Immature natural killer cell (primary cell): ENCODE measurements around the gene PSD4. TPM values are rescaled to one million over a fixed set of nuclear protein-coding genes. Genes with fewer than 3 reads are reported as not detected.

Experiments
- DNase-seq, 3 donors: peaks; one replicate each; pipeline ENCODE4 v3.0.0; 2022; ENCODE audit warnings: mixed read lengths in 1 of 3
- H3K27ac Mint-ChIP-seq, 6 donors: one replicate each; pipeline ENCODE4 v1.8.0; 2020; ENCODE audit warnings: mixed read lengths in 6 of 6, mild to moderate bottlenecking in 5 of 6, inconsistent platforms in 4 of 6, moderate library complexity in 3 of 6
- H3K27me3 Mint-ChIP-seq, 3 donors: one replicate each; pipeline ENCODE4 v1.8.0; 2020 to 2021; ENCODE audit warnings: low read depth in 3 of 3, mild to moderate bottlenecking in 3 of 3, mixed read lengths in 3 of 3, moderate library complexity in 3 of 3, inconsistent platforms in 1 of 3
- H3K36me3 Mint-ChIP-seq, 3 donors: one replicate each; pipeline ENCODE4 v1.8.0; 2020; ENCODE audit warnings: mixed read lengths in 3 of 3, inconsistent platforms in 2 of 3, mild to moderate bottlenecking in 2 of 3
- H3K4me1 Mint-ChIP-seq, 2 donors: one replicate each; pipeline ENCODE4 v1.8.0; 2020; ENCODE audit warnings: inconsistent platforms in 2 of 2, mild to moderate bottlenecking in 2 of 2, mixed read lengths in 2 of 2, moderate library complexity in 1 of 2
- H3K4me3 Mint-ChIP-seq, 5 donors: one replicate each; pipeline ENCODE4 v1.8.0; 2020; ENCODE audit warnings: mild to moderate bottlenecking in 5 of 5, mixed read lengths in 5 of 5, inconsistent platforms in 3 of 5, moderate library complexity in 3 of 5
- H3K9me3 Mint-ChIP-seq, 6 donors: one replicate each; pipeline ENCODE4 v1.8.0; 2020; ENCODE audit warnings: mild to moderate bottlenecking in 6 of 6, mixed read lengths in 6 of 6, inconsistent platforms in 4 of 6, moderate library complexity in 3 of 6
- polyA plus RNA-seq, 3 donors: library from polyadenylated mRNA; unstranded; fragments of 300-500 nt; fragmentation: Illumina TruSeq; gene quantifications; one replicate each; pipeline ENCODE4 v1.2.3, GENCODE V29; 2021

Gene PSD4
- polyA plus RNA-seq, 3 donors from 2014 or later, result 17.0 to 72.3 (median 20.6) TPM

GRCh38 chr2:113195923-113196501 lies 22.2 kb downstream of the PSD4 start:
- H3K4me3 Mint-ChIP-seq, result no peak overlapping the region
- DNase-seq, result no peak
- no peaks in the 10 kb centered on the region for H3K9me3 Mint-ChIP-seq
- H3K27ac Mint-ChIP-seq, result peak overlapping the region; percentile 49 to 71 (median 62)
- peaks cover 16 to 41% of the 10 kb centered on the region in 2 donors for H3K4me1 Mint-ChIP-seq
- peaks cover 0 to 5% (median 3%) of the 10 kb centered on the region in 3 donors for H3K27me3 Mint-ChIP-seq
- H3K36me3 Mint-ChIP-seq, result peaks cover 11 to 48% (median 29%) of the 10 kb centered on the region in 3 donors

GRCh38 chr2:113196839-113197238 lies 23.1 kb downstream of the PSD4 start:
- DNase-seq, result no peak
- Mint-ChIP-seq H3K9me3 (no peaks in the 10 kb centered on the region), H3K4me1 (peaks cover 14 to 34% of the 10 kb centered on the region in 2 donors), H3K4me3 (no peak overlapping the region), H3K27me3 (peaks cover 0 to 5% (median 3%) of the 10 kb centered on the region in 3 donors), H3K27ac (peak overlapping the region in 5 of 6 donors; percentile 56 to 71 (median 62)), H3K36me3 (peaks cover 11 to 50% (median 29%) of the 10 kb centered on the region in 3 donors)

DNA sequence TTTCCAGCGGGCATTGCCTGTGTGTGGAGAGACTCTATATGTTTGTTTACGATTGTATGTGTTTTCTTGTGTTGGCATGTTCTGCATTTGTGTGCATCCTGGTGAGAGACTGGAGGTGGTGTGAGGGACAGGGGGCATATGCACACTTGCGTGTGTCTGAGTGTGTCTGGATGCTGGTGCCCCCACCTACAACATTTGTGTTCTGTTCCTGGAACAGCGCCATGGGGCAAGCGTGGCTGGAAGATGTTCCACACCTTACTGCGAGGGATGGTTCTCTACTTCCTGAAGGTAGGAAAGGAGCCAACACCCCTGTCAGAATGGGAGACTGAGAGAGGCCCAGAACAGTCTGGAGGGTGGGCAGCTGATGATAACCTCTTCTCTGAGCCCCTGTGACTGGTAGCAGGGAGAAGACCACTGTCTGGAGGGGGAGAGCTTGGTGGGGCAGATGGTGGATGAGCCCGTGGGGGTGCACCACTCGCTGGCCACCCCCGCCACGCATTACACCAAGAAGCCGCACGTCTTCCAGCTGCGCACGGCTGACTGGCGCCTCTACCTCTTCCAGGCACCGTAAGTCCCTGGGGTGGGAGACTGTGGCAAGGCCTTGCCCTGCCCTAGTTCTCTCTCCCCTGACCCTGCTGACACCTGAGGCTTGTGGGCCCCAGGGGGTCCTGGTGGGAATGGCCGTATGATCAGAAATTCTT lies 23.7 kb downstream of the PSD4 start:
- Mint-ChIP-seq H3K9me3 (no peaks in the 10 kb centered on the region), H3K4me1 (peaks cover 14 to 34% of the 10 kb centered on the region in 2 donors), H3K27me3 (peaks cover 0 to 5% (median 3%) of the 10 kb centered on the region in 3 donors), H3K27ac (peak overlapping the region in 4 of 6 donors; percentile 56 to 70 (median 59)), H3K4me3 (no peak overlapping the region), H3K36me3 (peaks cover 11 to 50% (median 29%) of the 10 kb centered on the region in 3 donors)
- no peak for DNase-seq

GRCh38 chr2:113198048-113198789 lies 24.4 kb downstream of the PSD4 start:
- DNase-seq, result no peak
- H3K4me3 Mint-ChIP-seq, result no peak overlapping the region
- peak overlapping the region in 1 of 6 donors; percentile 46 for H3K27ac Mint-ChIP-seq
- H3K36me3 Mint-ChIP-seq, result peaks cover 11 to 49% (median 29%) of the 10 kb centered on the region in 3 donors
- H3K27me3 Mint-ChIP-seq, result peaks cover 0 to 5% (median 3%) of the 10 kb centered on the region in 3 donors
- H3K9me3 Mint-ChIP-seq, result no peaks in the 10 kb centered on the region
- H3K4me1 Mint-ChIP-seq, result peaks cover 17 to 34% of the 10 kb centered on the region in 2 donors

GRCh38 chr2:113198790-113199612 lies 25.2 kb downstream of the PSD4 start:
- peaks cover 20 to 33% of the 10 kb centered on the region in 2 donors for H3K4me1 Mint-ChIP-seq
- H3K36me3 Mint-ChIP-seq, result peaks cover 11 to 46% (median 25%) of the 10 kb centered on the region in 3 donors
- H3K27me3 Mint-ChIP-seq, result peaks cover 0 to 5% (median 3%) of the 10 kb centered on the region in 3 donors
- no peaks in the 10 kb centered on the region for H3K9me3 Mint-ChIP-seq
- peak; percentile 56 to 74 (median 66) for DNase-seq
- H3K4me3 Mint-ChIP-seq, result no peak overlapping the region
- H3K27ac Mint-ChIP-seq, result peak overlapping the region in 2 of 6 donors; percentile 13 to 82

- Mint-ChIP-seq H3K27ac (peak overlapping the region; percentile 40 to 82 (median 64)), H3K9me3 (no peaks in the 10 kb centered on the region), H3K4me3 (no peak overlapping the region), H3K36me3 (peaks cover 11 to 40% (median 17%) of the 10 kb centered on the region in 3 donors), H3K27me3 (peaks cover 0 to 5% (median 3%) of the 10 kb centered on the region in 3 donors), H3K4me1 (peaks cover 22 to 24% of the 10 kb centered on the region in 2 donors)
- DNase-seq, result no peak
These were observed 26.5 kb downstream of the PSD4 start for GRCh38 chr2:113200236-113200635.

DNA sequence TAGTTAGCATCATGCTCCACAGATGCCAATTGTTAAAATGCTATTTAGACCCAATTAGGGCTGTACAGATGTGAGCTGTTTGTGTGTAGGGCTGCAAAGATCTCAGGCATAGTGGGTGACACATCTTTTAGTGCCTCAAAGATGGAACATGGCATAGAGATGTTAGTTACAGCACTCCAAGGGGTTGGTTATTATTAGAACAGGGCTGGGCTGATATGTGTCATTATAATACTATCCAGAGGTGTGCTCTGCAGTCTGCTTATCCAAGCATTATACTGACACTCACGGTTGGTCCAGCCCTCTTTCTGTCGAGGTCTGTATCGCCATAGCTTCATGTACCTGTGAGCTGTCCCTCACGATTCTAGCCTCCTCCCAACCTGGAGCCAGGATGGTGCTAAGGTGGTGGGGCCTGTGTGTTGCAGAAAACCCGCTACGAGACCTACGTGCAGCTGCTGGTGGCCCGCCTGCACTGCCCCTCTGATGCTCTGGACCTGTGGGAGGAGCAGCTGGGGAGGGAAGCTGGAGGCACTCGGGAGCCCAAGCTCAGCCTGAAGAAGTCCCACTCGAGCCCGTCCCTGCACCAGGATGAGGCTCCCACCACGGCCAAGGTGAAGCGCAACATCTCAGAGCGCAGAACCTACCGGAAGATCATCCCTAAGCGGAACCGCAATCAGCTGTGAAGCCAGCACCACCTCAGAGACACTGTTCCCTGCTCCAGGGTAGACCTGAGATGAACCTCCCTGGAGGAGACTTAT lies 27.1 kb downstream of the PSD4 start:
- peak overlapping the region in 3 of 6 donors; percentile 45 to 71 (median 51) for H3K27ac Mint-ChIP-seq
- no peak overlapping the region for H3K4me3 Mint-ChIP-seq
- no peak for DNase-seq
- peaks cover 25 to 26% of the 10 kb centered on the region in 2 donors for H3K4me1 Mint-ChIP-seq
- no peaks in the 10 kb centered on the region for H3K9me3 Mint-ChIP-seq
- H3K36me3 Mint-ChIP-seq, result peaks cover 11 to 34% (median 13%) of the 10 kb centered on the region in 3 donors
- peaks cover 0 to 5% (median 3%) of the 10 kb centered on the region in 3 donors for H3K27me3 Mint-ChIP-seq

GRCh38 chr2:113201496-113202304 lies 27.9 kb downstream of the PSD4 start:
- Mint-ChIP-seq H3K27me3 (peaks cover 0 to 5% (median 3%) of the 10 kb centered on the region in 3 donors), H3K36me3 (peaks cover 5 to 26% (median 8%) of the 10 kb centered on the region in 3 donors), H3K4me1 (peaks cover 25 to 27% of the 10 kb centered on the region in 2 donors), H3K4me3 (no peak overlapping the region), H3K27ac (peak overlapping the region in 3 of 6 donors; percentile 36 to 78 (median 51)), H3K9me3 (no peaks in the 10 kb centered on the region)
- DNase-seq, result no peak

DNA sequence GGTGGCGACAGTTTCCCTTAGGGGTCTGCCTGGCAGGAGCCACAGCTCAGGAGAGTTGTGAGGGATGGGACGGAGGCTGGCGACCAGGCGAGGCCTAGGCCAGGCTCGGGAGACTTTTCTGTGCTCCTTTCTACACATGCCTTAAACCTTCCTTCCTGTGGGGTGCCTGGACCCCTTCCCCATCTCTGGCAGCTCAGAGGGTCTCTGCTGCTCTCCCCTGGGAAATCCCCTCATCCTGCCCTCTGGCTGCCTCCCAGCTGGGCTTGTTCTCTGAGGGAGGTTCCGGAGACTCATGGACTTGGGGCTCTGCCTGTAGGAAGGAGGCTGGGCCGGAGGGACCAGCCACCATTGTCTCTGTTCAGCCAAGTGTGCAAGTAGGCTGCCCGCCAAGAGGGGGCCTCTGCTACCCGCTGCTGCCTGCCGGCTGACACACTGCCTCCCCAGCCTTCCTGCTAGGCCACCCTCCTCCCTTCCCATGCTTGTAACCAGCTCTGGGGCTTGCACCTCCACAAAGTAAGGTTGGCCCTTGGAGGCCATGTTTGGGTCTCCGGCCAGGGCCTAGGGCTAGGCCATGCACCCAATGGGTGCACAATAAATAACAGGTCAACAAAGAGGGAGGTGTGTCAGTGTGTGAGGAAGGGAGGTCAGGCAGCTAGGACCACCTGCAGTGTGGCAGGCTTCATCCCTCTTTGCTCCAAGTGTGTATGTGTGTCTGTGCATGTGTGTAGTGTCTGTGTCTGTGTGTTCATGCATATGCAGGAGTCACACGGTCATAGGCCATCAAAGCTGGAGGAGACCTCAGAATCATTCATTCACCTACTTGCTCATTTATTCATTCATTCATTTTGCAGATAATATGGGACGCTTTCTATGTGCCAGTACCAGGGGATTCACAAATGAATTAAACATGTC lies 28.8 kb downstream of the PSD4 start:
- Mint-ChIP-seq H3K36me3 (peaks cover 0 to 18% (median 0%) of the 10 kb centered on the region in 3 donors), H3K27me3 (peaks cover 0 to 3% (median 1%) of the 10 kb centered on the region in 3 donors), H3K9me3 (no peaks in the 10 kb centered on the region), H3K4me1 (peaks cover 19 to 29% of the 10 kb centered on the region in 2 donors), H3K27ac (peak overlapping the region in 5 of 6 donors; percentile 23 to 57 (median 52)), H3K4me3 (no peak overlapping the region)
- DNase-seq, result no peak

- H3K9me3 Mint-ChIP-seq, result no peaks in the 10 kb centered on the region
- H3K27ac Mint-ChIP-seq, result peak overlapping the region in 5 of 6 donors; percentile 23 to 57 (median 52)
- H3K36me3 Mint-ChIP-seq, result peaks cover 0 to 18% (median 0%) of the 10 kb centered on the region in 3 donors
- peaks cover 22 to 31% of the 10 kb centered on the region in 2 donors for H3K4me1 Mint-ChIP-seq
- H3K27me3 Mint-ChIP-seq, result peaks cover 0 to 3% (median 1%) of the 10 kb centered on the region in 3 donors
- no peak for DNase-seq
- no peak overlapping the region for H3K4me3 Mint-ChIP-seq
These were observed 29.4 kb downstream of the PSD4 start for GRCh38 chr2:113203217-113203530.

DNA sequence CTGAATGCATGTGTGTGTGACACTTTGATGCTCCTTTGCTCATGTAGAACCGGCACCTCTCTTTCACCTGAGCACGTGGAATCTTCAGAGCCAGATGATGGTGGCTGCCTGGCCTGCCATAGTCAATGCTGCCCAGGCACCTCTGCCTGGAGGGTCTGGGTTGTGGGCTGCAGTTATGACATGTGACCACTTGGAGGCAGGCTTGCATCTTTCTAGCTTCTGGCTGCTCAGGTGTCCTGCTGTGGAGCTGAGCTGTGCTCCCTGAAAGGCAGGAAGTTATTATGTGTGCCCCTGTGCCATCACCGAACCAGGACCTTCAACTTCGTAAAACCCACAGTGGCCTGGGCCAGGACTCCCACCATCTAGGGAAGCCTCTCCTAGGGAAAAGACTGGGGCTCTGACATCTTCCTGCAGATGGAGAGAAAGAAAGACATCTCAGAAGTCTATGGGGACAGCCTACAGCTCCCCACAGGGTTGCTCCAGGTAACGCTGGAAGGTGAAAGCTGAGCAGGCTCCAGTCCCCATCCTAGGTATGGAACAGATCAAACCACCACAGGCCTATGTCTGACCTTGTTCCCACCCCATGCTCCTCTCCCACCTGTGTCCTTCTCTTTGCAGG lies 30.2 kb downstream of the PSD4 start:
- Mint-ChIP-seq H3K36me3 (peaks cover 0 to 18% (median 0%) of the 10 kb centered on the region in 3 donors), H3K27me3 (peaks cover 0 to 3% (median 1%) of the 10 kb centered on the region in 3 donors), H3K27ac (peak overlapping the region; percentile 11 to 85 (median 83)), H3K4me1 (peaks cover 30 to 31% of the 10 kb centered on the region in 2 donors), H3K9me3 (no peaks in the 10 kb centered on the region), H3K4me3 (no peak overlapping the region)
- DNase-seq, result peak; percentile 50 to 61 (median 60)
